Measurements from ENCODE around the gene GRB10.

The GRB10 gene

GRCh38 chr7:50607524-50608125 is 175.1 kb downstream of the GRB10 start:
- H3K27me3 ChIP-seq (ENCODE audit: control insufficient read depth, insufficient read depth, low read length): no peaks in the 10 kb centered on the region
- TF ChIP-seq CTCF (IDR thresholded peaks at IDR 0.05): no peak
- H3K9ac ChIP-seq: no peak overlapping the region
- H3K9me3 ChIP-seq (ENCODE audit: control insufficient read depth, low read length): no peaks in the 10 kb centered on the region
- H3K36me3 ChIP-seq (ENCODE audit: control insufficient read depth, insufficient read depth, low read length): no peaks in the 10 kb centered on the region
- no peak overlapping the region for H2AFZ ChIP-seq
- no peaks in the 10 kb centered on the region for H3K79me2 ChIP-seq
- no peaks in the 10 kb centered on the region for H3K4me1 ChIP-seq
- no peak overlapping the region for H3K27ac ChIP-seq
- H3K4me3 ChIP-seq (ENCODE audit: low read depth, low read length): no peak overlapping the region
- H3K4me2 ChIP-seq (ENCODE audit: low read length): no peak overlapping the region

- Histone ChIP-seq H2AFZ (no peak overlapping the region), H3K27me3 (ENCODE audit: control insufficient read depth, insufficient read depth, low read length) (no peaks in the 10 kb centered on the region), H3K9me3 (ENCODE audit: control insufficient read depth, low read length) (no peaks in the 10 kb centered on the region), H3K79me2 (no peaks in the 10 kb centered on the region), H3K4me3 (ENCODE audit: low read depth, low read length) (no peak overlapping the region), H3K27ac (no peak overlapping the region), H3K4me1 (no peaks in the 10 kb centered on the region), H3K4me2 (ENCODE audit: low read length) (no peak overlapping the region), H3K36me3 (ENCODE audit: control insufficient read depth, insufficient read depth, low read length) (no peaks in the 10 kb centered on the region), H3K9ac (no peak overlapping the region)
- no peak for TF ChIP-seq CTCF (IDR thresholded peaks at IDR 0.05)
Measured at GRCh38 chr7:50605059-50605458, 177.6 kb downstream of the GRB10 start.

GRCh38 chr7:50603287-50603686 is 179.4 kb downstream of the GRB10 start:
- Histone ChIP-seq H3K4me3 (ENCODE audit: low read depth, low read length) (no peak overlapping the region), H3K36me3 (ENCODE audit: control insufficient read depth, insufficient read depth, low read length) (no peaks in the 10 kb centered on the region), H3K4me1 (no peaks in the 10 kb centered on the region), H3K9me3 (ENCODE audit: control insufficient read depth, low read length) (no peaks in the 10 kb centered on the region), H2AFZ (no peak overlapping the region), H3K27me3 (ENCODE audit: control insufficient read depth, insufficient read depth, low read length) (no peaks in the 10 kb centered on the region), H3K79me2 (no peaks in the 10 kb centered on the region), H3K9ac (no peak overlapping the region), H3K4me2 (ENCODE audit: low read length) (no peak overlapping the region), H3K27ac (no peak overlapping the region)
- TF ChIP-seq CTCF (IDR thresholded peaks at IDR 0.05): no peak

- Histone ChIP-seq H3K36me3 (ENCODE audit: control insufficient read depth, insufficient read depth, low read length) (no peaks in the 10 kb centered on the region), H3K4me1 (no peaks in the 10 kb centered on the region), H3K27ac (no peak overlapping the region), H3K4me2 (ENCODE audit: low read length) (no peak overlapping the region), H3K27me3 (ENCODE audit: control insufficient read depth, insufficient read depth, low read length) (no peaks in the 10 kb centered on the region), H3K9me3 (ENCODE audit: control insufficient read depth, low read length) (no peaks in the 10 kb centered on the region), H2AFZ (no peak overlapping the region), H3K4me3 (ENCODE audit: low read depth, low read length) (no peak overlapping the region), H3K9ac (no peak overlapping the region), H3K79me2 (no peaks in the 10 kb centered on the region)
- no peak for TF ChIP-seq CTCF (IDR thresholded peaks at IDR 0.05)
Measured at GRCh38 chr7:50599385-50599784, 183.3 kb downstream of the GRB10 start.
